Measurements from ENCODE around the gene BMP3.

The BMP3 gene

DNA sequence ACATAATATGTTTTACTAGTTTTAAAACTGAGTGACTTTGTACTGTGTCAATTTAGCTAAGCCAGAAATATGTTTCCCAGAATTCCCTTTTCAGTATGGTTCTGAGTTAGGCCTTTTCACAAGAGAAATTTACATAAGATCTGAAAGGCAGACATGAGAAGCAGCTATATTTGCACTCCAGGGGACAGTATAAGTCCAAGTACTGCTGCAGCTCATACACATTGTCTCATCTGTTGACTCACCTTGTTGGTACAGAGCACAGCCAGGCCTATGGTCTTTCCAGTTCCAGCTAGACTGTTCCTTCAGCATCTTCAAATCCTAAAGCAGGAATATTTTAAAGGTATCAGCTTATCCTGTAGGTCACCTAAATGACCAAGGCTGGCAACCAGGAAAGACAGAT, 53.5 kb downstream of the BMP3 start:
- H3K36me3 ChIP-seq (ENCODE audit: insufficient read depth, low read length), result no peaks in the 10 kb centered on the region
- no peak overlapping the region for H3K4me3 ChIP-seq (ENCODE audit: low read length)
- no peak overlapping the region for H3K27ac ChIP-seq (ENCODE audit: low read depth, low read length)
- H3K4me1 ChIP-seq (ENCODE audit: insufficient read depth, low read length), result no peaks in the 10 kb centered on the region
- H3K9ac ChIP-seq (ENCODE audit: low read depth, low read length), result no peak overlapping the region
- H3K27me3 ChIP-seq (ENCODE audit: insufficient read depth, low read length), result no peaks in the 10 kb centered on the region
- H3K9me3 ChIP-seq (ENCODE audit: insufficient read depth, low read depth, low read length), result peaks cover 9% of the 10 kb centered on the region; the same call in 1 of the 2 replicates

DNA sequence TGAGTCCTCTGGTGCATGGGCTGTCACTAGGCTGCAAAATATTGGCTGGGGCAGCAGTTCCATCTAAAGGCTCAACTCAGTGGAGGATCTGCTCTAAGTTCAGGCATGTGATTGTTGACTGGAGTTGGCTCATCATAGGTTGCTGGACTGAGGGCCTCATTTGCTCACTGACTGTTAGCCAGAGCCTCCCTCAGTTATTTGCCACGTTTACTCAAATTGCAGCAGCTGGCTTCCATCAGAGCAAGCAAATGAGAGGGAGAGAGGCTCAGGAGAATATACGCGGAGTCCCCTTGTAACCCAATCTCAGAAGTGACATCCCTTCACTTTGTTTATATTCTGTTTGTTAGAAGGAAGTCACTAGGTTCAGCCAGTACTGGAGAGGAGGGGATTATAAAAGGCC, 54.1 kb downstream of the BMP3 start:
- Histone ChIP-seq H3K9ac (ENCODE audit: low read depth, low read length) (no peak overlapping the region), H3K27ac (ENCODE audit: low read depth, low read length) (no peak overlapping the region), H3K4me3 (ENCODE audit: low read length) (no peak overlapping the region), H3K36me3 (ENCODE audit: insufficient read depth, low read length) (no peaks in the 10 kb centered on the region), H3K4me1 (ENCODE audit: insufficient read depth, low read length) (no peaks in the 10 kb centered on the region), H3K27me3 (ENCODE audit: insufficient read depth, low read length) (no peaks in the 10 kb centered on the region), H3K9me3 (ENCODE audit: insufficient read depth, low read depth, low read length) (peaks cover 9% of the 10 kb centered on the region; the same call in 1 of the 2 replicates)
- WGBS, result 83% methylated on average over 3 of the region's 3 CpGs

DNA sequence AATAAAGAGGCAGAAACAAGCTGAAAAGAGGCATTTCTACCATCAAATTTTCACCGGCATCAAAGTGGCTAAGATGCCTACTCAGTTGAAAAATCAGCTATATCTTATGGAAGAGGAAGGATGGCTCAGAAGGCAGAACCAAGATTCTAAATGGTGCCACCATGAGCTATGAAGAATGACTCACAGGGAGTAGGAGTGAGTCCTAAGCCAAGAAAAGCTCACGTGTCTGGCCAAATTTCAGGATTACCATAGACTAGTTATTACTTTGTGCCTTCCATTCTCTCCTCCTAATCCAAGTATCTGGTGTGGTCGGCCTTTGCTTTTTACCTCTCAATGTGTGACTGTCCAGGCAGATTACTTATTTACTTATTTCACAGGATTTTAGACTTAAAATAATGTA, 54.8 kb downstream of the BMP3 start:
- Histone ChIP-seq H3K27ac (ENCODE audit: low read depth, low read length) (no peak overlapping the region), H3K4me1 (ENCODE audit: insufficient read depth, low read length) (no peaks in the 10 kb centered on the region), H3K9ac (ENCODE audit: low read depth, low read length) (no peak overlapping the region), H3K9me3 (ENCODE audit: insufficient read depth, low read depth, low read length) (0 out of 2 replicates have a peak, but pooled peaks cover 3% of the 10 kb centered on the region), H3K4me3 (ENCODE audit: low read length) (no peak overlapping the region), H3K27me3 (ENCODE audit: insufficient read depth, low read length) (no peaks in the 10 kb centered on the region), H3K36me3 (ENCODE audit: insufficient read depth, low read length) (no peaks in the 10 kb centered on the region)
- 84% methylated on average over 3 of the region's 3 CpGs for WGBS

DNA sequence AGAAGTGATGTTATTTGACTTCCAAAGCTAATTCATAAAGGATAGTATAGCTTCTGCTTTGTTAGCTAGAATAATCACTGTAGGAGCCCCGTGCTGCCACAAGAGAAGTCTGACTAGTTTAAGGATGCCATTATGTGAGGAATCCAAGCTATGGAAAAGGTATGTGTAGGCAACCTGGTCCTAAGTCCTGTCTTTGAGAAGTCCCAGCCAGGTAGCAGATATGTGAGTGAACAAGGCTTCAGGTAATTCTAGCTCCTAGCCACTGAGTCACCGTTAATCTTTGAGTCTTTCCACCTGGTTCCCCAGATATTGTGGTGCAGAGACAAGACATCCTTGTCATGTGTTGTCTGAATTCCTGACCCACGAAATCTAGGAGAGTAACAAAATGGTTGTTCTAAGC, 55.5 kb downstream of the BMP3 start:
- Histone ChIP-seq H3K27me3 (ENCODE audit: insufficient read depth, low read length) (no peaks in the 10 kb centered on the region), H3K9me3 (ENCODE audit: insufficient read depth, low read depth, low read length) (0 out of 2 replicates have a peak, but pooled peaks cover 3% of the 10 kb centered on the region), H3K27ac (ENCODE audit: low read depth, low read length) (no peak overlapping the region), H3K4me3 (ENCODE audit: low read length) (no peak overlapping the region), H3K36me3 (ENCODE audit: insufficient read depth, low read length) (no peaks in the 10 kb centered on the region), H3K4me1 (ENCODE audit: insufficient read depth, low read length) (no peaks in the 10 kb centered on the region), H3K9ac (ENCODE audit: low read depth, low read length) (no peak overlapping the region)
- 87% methylated on average over 3 of the region's 3 CpGs for WGBS

DNA sequence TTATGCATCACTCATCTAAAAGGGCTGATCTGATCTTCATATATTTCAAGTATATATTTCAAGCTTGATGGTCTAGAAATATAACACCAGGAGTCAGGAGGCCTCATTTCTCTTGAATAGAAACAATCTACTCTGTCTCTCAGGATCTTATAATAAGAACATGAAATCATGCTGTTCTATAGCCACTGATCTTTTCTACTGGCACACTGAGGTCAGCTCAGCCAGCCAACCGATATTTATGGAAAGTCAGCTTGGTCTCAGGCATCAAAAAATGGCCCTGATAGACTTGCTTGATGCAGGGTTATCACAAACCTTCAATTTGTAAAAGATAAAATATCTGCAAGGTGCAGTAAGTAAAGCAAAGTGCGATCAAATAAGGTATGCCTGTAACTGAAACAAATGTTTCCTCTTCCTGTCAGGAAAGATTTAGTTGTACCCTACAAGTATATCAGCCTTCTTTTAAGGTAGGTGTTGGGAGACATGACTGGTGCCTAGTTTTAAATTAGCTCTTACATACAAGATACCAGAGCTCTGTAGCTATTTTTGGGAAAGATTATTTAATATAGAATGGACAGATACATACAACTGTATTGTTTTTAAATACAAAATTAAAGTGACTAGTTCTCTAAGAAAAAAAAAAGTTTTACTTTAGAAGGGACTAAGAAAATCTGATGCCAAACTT, 63.4 kb downstream of the BMP3 start:
- Histone ChIP-seq H3K4me3 (ENCODE audit: low read length) (no peak overlapping the region), H3K9ac (ENCODE audit: low read depth, low read length) (no peak overlapping the region), H3K9me3 (ENCODE audit: insufficient read depth, low read depth, low read length) (no peaks in the 10 kb centered on the region), H3K4me1 (ENCODE audit: insufficient read depth, low read length) (no peaks in the 10 kb centered on the region), H3K27me3 (ENCODE audit: insufficient read depth, low read length) (no peaks in the 10 kb centered on the region), H3K36me3 (ENCODE audit: insufficient read depth, low read length) (no peaks in the 10 kb centered on the region), H3K27ac (ENCODE audit: low read depth, low read length) (no peak overlapping the region)
- WGBS, result 97% methylated on average over 1 of the region's 2 CpGs

DNA sequence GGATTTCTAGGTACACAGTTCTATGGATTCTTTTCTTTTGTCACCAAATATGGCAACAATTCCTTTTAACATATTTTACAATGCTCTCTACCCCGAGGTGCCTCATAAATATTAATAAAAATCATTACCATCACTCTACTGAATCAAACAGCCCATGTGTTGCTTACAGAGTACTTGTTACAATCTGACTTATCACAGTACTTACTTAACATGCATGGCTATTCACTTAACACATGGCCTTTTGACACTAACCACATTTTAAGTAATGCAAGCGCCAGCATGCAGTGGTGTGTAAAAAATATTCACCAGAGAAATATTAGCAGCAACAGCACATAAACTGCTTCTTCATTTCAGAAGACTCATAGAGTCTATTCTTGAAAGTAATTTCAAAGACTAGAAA, 64.9 kb downstream of the BMP3 start:
- no peaks in the 10 kb centered on the region for H3K4me1 ChIP-seq (ENCODE audit: insufficient read depth, low read length)
- H3K4me3 ChIP-seq (ENCODE audit: low read length), result no peak overlapping the region
- no peak overlapping the region for H3K27ac ChIP-seq (ENCODE audit: low read depth, low read length)
- no peaks in the 10 kb centered on the region for H3K27me3 ChIP-seq (ENCODE audit: insufficient read depth, low read length)
- H3K9me3 ChIP-seq (ENCODE audit: insufficient read depth, low read depth, low read length), result no peaks in the 10 kb centered on the region
- no peak overlapping the region for H3K9ac ChIP-seq (ENCODE audit: low read depth, low read length)
- WGBS, result 80% methylated on average over 2 of the region's 2 CpGs
- no peaks in the 10 kb centered on the region for H3K36me3 ChIP-seq (ENCODE audit: insufficient read depth, low read length)

DNA sequence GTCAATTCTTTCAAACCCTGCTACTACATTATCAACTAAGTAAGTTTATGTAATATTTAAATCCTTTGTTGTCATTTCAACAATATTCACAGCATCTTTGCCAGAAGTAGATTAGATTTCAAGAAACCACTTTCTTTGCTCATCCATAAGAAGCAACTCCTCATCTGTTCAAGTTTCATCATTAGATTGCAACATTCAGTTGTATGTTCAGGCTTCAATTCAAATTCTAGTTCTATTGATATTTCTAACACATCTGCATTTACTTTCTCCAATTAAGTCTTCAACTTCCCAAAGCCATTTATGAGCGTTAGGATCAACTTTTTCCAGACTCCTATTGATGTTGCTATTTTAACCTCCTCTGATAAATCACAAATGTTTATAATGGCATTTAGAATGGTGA, 66.1 kb downstream of the BMP3 start:
- Histone ChIP-seq H3K4me3 (ENCODE audit: low read length) (no peak overlapping the region), H3K36me3 (ENCODE audit: insufficient read depth, low read length) (no peaks in the 10 kb centered on the region), H3K27ac (ENCODE audit: low read depth, low read length) (no peak overlapping the region), H3K9ac (ENCODE audit: low read depth, low read length) (no peak overlapping the region), H3K27me3 (ENCODE audit: insufficient read depth, low read length) (no peaks in the 10 kb centered on the region), H3K9me3 (ENCODE audit: insufficient read depth, low read depth, low read length) (no peaks in the 10 kb centered on the region), H3K4me1 (ENCODE audit: insufficient read depth, low read length) (no peaks in the 10 kb centered on the region)
- WGBS, result 94% methylated on average over 1 of the region's 1 CpG

DNA sequence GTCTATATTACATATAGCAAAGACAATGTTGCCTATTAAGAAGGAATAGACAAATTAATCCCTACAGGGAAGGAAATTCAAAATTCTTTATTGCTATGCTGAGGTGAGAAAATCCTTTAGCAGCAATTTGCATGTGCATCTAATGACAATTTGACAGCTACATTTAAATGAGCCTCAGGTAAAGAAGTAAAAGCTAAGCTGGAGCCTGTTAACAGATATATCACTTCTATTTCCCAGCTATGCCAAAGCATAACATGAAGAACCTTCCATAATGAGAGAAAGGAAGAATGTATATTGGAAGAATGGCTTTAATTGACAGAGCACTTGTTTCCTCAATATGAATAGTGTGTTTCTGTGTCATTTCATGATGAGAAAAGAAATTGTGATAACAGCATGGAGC, 71.6 kb downstream of the BMP3 start:
- Histone ChIP-seq H3K27me3 (ENCODE audit: insufficient read depth, low read length) (no peaks in the 10 kb centered on the region), H3K36me3 (ENCODE audit: insufficient read depth, low read length) (no peaks in the 10 kb centered on the region), H3K4me3 (ENCODE audit: low read length) (no peak overlapping the region), H3K27ac (ENCODE audit: low read depth, low read length) (no peak overlapping the region), H3K4me1 (ENCODE audit: insufficient read depth, low read length) (no peaks in the 10 kb centered on the region), H3K9me3 (ENCODE audit: insufficient read depth, low read depth, low read length) (no peaks in the 10 kb centered on the region), H3K9ac (ENCODE audit: low read depth, low read length) (no peak overlapping the region)

DNA sequence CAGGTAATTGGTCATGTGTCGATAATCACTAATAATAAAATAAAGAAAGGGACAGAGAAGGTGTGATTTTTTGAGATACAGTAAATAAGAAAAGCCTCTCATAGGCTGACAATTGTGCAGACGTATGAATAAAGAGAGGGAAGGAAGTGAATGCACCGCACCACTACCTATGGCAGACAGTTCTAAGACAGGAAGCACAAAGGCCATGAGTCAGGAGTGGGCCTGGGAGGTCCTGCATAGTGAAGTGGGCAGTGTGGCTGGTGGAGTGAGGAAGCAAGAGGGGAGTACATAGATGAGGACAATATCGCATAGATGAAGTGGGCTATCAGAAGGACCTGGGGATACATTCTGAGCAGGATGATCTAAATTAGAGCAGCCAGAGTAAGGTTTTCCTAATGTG, 75.6 kb downstream of the BMP3 start:
- WGBS, result 92% methylated on average over 3 of the region's 4 CpGs
- H3K27me3 ChIP-seq (ENCODE audit: insufficient read depth, low read length), result no peaks in the 10 kb centered on the region
- H3K9ac ChIP-seq (ENCODE audit: low read depth, low read length), result no peak overlapping the region
- H3K27ac ChIP-seq (ENCODE audit: low read depth, low read length), result no peak overlapping the region
- H3K36me3 ChIP-seq (ENCODE audit: insufficient read depth, low read length), result no peaks in the 10 kb centered on the region
- no peaks in the 10 kb centered on the region for H3K9me3 ChIP-seq (ENCODE audit: insufficient read depth, low read depth, low read length)
- no peaks in the 10 kb centered on the region for H3K4me1 ChIP-seq (ENCODE audit: insufficient read depth, low read length)
- H3K4me3 ChIP-seq (ENCODE audit: low read length), result no peak overlapping the region
